Caki2 (cell line): ENCODE measurements around the gene CYFIP2. TPM values are rescaled to one million over a fixed set of nuclear protein-coding genes. Genes with fewer than 3 reads are reported as not detected.

ENCODE experiments used
- DNase-seq: peaks from one replicate; pipeline ENCODE4 v3.0.0-alpha.2; 2015; ENCODE audit warnings: low read depth
- in situ Hi-C: cut with HindIII; loops from 2 replicates; pipeline ENCODE4 v1.10.0; 2016; ENCODE audit warnings: low sequenced_read_pairs, low pct_unique_long_range_greater_than_20kb, mixed read lengths
- total RNA-seq: library from RNA; depleted of rRNA; stranded (reverse); fragments of >200 nt; shearing (Covaris generic); gene quantifications from 2 replicates; pipeline ENCODE4 v1.2.3, GENCODE V29; 2014; ENCODE audit warnings: low replicate concordance

The CYFIP2 gene
- total RNA-seq, 1 experiment from 2014 or later, result 40.4 TPM

- no peak for DNase-seq
- in situ Hi-C loops, result no loop called here
Measured at GRCh38 chr5:157366741-157367674, 101.1 kb downstream of the CYFIP2 start.

DNA sequence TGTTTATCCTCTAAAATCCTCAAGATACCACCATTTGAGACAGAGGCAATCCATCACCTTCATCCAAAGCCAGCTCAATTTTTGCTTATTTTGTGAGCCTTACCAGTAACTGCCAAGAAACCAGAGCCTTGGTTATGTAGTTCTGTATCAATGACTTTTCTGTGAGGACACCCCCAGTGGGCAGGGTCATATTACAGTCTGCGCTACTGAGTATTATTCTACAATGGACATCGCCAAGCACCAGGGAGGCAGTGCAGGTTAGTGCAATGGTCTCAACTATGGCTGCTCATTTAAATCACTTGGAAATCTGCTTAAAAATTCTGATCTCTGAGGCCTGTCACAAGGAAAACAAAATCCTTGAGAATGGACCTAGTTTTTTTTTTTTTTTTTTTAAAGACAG is 103.6 kb downstream of the CYFIP2 start:
- in situ Hi-C loops, result no loop called here
- DNase-seq, result no peak

- no peak for DNase-seq
- in situ Hi-C loops, result no loop called here
Measured at GRCh38 chr5:157370967-157371366, 105.0 kb downstream of the CYFIP2 start.

DNA sequence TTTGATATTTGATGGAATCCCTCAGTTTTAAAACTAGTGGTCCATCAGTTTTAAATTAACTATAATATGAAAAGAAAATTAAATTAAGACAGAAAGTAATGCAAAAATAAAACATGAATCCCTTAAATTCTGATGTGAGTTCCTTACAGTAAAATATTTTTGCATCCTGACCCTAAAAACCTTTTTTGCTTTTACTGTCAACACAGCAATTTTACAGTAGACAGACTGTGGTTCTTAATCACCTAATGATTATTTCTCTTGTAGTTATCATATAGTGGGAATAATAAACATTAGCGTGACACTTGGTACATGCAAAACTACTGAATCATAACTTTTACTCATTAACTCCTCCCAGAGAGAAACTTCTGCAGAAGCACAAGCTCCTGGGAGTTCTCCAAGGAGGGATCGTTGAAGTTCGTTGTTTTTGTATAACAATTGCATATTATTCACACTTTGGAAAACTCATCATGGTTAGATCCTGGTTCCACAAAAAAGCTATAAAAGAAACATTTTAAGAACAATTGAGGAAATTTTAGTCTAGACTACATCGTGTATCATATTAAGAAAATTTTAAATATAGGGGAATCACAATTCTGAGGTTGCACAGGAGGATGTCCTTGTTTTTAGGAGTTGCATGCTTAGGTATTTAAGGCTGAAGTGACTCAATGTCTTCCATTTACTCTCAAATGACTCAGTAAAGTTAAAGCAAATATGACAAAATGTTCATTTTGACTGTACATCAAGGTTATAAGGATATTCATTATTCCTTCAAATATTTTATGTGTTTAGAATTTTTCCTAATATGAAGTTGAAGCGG is 105.9 kb downstream of the CYFIP2 start:
- in situ Hi-C loops, result no loop called here
- no peak for DNase-seq

GRCh38 chr5:157372472-157372822 is 106.5 kb downstream of the CYFIP2 start:
- in situ Hi-C loops, result no loop called here
- DNase-seq, result no peak

- in situ Hi-C loops, result no loop called here
- DNase-seq, result no peak
Measured at GRCh38 chr5:157378509-157378908, 112.6 kb downstream of the CYFIP2 start.

DNA sequence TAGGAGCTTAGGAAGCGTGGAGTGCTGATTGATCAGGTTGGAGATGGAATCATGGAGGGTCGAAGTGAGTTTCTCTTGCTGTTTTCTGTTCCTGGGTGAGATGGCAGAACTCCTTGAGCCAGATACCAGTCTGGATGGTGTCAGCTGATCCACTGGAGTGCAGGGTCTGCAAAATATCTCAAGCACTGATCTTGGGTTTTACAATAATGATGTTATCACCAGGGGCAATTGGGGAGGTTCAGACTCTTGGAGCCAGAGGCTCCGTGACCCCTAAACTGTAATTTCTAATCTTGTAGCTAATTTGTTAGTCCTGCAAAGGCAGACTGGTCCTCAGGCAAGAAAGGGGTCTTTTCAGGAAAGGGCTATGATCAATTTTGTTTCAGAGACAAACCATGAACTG is 114.1 kb downstream of the CYFIP2 start:
- in situ Hi-C loops, result no loop called here

GRCh38 chr5:157381746-157382145 is 115.8 kb downstream of the CYFIP2 start:
- in situ Hi-C loops, result no loop called here

More for the DNA sequence above, 114.1 kb downstream of the CYFIP2 start:
- no peak for DNase-seq

GRCh38 chr5:157382996-157383800 is 117.3 kb downstream of the CYFIP2 start:
- in situ Hi-C loops, result no loop called here
- no peak for DNase-seq

More at GRCh38 chr5:157381746-157382145, 115.8 kb downstream of the CYFIP2 start:
- DNase-seq, result no peak

GRCh38 chr5:157384971-157385709 is 119.2 kb downstream of the CYFIP2 start:
- in situ Hi-C loops, result no loop called here
- peak; percentile 85 for DNase-seq

GRCh38 chr5:157387041-157387563 is 121.2 kb downstream of the CYFIP2 start:
- in situ Hi-C loops, result no loop called here
- DNase-seq, result no peak

DNA sequence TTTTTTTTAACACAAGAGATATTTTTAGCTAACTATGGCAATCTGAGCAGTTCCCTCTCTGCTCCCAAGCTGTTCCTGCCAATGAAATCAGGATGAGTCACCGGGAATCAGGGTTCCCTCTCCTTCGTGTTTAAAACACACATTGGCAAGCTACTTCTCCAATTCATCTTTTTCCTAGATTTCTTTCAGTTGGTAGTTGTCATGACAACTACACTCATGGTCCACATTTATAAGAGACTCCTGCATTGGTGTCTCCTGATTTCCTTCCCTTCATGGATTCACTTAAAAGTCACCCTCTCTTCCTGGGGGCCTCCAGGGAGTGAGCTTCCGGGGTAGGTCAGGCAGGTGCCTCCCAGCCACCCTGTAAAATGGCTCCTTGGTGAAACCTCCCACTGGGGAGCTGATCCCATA is 121.8 kb downstream of the CYFIP2 start:
- DNase-seq, result peak; percentile 48
- in situ Hi-C loops, result no loop called here

GRCh38 chr5:157388111-157388710 is 122.3 kb downstream of the CYFIP2 start:
- in situ Hi-C loops, result no loop called here
- DNase-seq, result no peak

DNA sequence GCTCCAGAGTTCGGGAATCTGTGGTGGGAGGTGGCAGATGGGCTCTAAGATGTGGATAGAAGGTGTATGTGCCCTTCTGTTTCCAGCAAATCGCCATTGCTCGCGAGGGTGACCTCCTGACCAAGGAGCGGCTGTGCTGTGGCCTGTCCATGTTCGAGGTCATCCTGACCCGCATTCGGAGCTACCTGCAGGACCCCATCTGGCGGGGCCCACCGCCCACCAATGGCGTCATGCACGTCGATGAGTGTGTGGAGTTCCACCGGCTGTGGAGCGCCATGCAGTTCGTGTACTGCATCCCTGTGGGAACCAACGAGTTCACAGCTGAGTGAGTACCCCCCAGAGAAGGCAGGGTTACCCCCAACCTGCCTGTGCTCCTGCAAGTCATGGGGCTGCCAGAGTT is 123.2 kb downstream of the CYFIP2 start:
- in situ Hi-C loops, result no loop called here
- DNase-seq, result no peak

GRCh38 chr5:157390133-157390532 is 124.2 kb downstream of the CYFIP2 start:
- in situ Hi-C loops, result no loop called here
- DNase-seq, result no peak

DNA sequence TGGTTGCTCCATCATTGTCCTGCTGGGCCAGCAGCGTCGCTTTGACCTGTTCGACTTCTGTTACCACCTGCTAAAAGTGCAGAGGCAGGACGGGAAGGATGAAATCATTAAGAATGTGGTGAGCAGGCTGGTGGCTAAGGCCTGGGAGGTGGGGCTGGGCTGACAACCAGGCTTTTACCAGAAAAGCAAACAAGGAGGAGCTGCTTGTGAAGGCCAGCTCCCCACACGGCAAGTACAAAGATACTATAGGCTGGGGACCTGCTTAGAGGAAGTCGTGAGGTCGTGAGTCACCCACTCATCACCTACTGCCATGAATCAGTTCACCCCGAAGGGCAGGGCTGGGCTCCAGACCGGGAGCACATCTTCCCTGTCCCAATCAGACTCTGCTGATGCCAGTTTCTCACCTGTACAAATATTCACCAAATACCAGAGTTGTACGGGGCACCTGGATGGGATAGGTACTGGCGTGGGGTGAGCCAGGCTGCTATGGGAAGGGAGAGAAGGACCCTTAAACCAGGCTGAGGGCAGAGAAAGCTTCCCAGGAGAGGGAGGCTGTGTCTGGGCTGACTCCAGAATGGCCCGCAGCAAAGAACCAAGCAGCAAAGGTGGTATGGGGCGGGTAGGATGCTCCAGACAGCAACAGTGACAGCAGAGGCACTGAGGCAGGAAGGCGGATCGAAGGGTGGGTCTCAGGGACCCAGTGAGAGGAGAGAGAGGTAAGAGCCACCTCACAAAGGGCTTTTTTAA is 124.8 kb downstream of the CYFIP2 start:
- in situ Hi-C loops, result no loop called here
- peak; percentile 93 for DNase-seq

DNA sequence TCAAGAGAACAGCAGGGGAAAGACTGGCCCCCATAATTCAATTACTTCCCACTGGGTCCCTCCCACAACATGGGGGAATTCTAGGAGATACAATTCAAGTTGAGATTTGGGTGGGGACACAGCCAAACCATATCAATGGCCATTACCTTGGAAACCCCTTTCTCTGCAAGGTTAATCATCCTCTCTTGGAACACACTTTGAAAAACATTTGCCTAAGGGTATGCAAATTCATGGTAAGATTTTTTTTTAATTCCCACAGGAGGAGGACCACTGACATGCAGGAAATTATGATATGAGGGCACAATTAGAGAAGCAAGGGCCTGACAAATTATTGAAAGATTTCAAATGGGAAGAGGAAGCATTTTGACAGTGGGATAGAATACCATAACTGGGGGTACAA is 132.4 kb downstream of the CYFIP2 start:
- no peak for DNase-seq
- in situ Hi-C loops, result no loop called here
